Measurements from ENCODE around the gene JPT1.

The JPT1 gene

DNA sequence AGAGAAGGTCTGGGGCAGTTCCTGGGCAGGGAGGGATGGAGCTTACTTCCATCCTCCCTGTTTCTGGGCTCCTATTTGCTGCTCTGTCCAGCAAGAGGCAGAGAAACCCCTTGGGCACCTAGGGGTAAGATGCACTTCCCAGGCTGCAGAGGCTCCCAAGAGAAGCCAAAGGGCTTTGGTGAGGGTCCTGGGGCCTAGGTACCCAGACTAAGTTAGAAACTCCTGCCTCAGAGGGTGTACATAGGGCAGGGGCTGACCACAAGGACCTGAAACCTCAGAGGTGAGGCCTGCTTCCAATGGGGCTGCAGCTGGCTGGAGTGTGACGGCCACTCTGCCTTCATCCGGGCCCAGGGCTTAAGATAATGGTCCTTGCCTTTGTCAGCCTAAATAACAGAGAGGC is 46.1 kb downstream of the JPT1 start:
- no peak for DNase-seq

DNA sequence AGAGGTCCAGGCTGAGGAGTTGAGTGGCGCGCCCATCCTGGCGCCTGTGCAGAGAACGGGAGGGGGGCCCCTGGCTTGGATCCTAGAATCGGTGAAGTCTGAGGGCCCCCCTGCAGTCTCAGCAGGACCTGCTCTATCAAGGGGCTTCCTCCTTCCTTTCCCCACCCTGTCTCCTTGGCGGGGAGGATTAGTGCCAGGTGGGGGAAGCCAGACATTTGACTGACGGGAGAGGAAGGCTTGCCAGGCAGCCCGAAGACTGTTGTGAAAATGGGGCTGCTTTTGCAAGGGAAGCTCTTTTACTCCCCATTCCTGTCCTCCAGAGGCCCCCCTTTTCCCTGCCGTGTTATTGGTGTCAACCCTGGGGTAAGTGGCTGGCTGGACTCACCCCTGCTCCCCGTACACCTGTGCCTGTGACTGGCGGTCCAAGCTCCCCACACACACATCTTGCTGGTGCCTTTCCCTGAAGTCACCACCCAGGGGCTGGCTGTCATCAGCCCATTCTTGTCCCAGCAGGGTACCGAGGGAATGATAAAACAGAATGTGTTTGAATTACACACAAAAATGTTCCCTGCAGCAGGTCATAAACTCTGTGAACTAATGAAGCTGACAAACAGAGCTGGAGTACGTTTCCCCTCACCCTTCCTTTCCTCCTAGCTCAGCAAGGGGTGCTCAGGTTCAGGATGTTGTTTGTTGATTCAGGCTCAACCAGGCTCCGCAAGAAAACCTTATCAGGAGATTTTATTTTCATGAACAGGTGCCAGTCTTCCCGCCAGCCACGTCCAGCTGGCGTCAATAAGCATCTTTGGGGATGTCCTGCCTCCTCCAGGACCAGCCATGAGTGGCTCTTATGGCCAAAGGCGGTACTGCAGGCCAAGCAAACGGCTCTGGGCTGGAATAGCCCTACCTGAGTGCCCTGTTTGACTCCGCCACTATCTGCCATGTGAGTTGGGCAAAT is 48.9 kb downstream of the JPT1 start:
- peak in 1 of 56 donors; percentile 23 for DNase-seq

GRCh38 chr17:75103601-75104554 is 50.4 kb downstream of the JPT1 start:
- no peak for DNase-seq

DNA sequence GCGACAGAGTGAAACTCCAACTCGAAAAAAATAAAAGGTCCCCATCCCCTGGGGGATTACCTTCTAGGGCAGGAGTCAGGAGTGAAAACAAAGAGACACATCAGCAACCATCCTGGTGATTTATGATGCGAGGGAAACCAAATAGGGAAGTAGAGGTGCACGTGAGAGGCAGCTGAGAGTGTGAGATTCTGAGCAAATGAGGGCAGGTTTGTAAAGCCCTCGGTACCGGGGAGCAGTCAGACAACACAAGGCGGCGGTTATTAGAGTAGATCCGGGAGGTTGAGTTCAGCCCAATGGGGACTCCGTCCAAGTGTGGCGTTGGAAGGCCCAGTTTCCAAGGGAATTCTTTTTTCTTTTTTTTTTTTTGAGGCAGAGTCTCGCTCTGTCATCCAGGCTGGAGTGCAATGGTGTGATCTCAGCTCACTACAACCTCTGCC is 51.9 kb downstream of the JPT1 start:
- DNase-seq = peak in 1 of 56 donors; percentile 3

- no peak for DNase-seq
Measured at GRCh38 chr17:75099881-75100595, 54.3 kb downstream of the JPT1 start.

DNA sequence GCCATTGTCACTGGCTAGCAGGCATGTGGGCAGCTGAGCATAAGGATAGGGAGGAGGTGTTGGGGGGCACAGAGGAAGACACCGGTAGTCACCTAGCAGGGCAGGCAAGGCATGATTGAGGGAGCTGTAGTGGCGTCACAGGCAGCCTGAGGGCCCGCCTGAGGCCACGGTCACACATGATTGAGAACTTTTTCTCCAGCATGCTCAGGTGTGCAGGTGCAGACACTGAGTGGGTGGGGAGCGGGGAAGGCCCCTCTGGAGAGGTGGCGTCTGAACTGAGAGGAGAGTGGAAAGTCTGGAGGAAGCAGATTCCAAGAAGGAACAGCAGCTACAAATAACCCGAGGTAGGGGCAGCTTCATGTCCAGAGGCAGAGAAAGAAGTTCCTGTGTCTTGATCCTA is 55.5 kb downstream of the JPT1 start:
- DNase-seq = no peak

DNA sequence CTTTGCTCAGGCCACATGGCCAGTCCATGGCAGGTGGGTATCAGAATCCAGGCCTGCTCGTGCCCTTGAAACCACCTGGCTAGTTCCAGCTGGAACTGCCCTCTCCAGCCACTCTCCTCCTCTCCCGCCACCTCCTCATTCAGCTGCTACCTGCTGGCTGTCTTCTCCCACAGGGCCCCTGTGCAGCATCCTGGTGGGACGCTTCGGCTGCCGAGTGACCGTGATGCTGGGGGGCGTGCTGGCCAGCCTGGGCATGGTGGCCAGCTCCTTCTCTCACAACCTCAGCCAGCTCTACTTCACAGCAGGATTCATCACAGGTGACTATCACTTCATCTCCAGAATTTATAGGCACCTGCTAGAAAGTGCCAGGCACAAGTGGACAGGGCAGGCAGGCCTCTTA is 56.4 kb downstream of the JPT1 start:
- no peak for DNase-seq

DNA sequence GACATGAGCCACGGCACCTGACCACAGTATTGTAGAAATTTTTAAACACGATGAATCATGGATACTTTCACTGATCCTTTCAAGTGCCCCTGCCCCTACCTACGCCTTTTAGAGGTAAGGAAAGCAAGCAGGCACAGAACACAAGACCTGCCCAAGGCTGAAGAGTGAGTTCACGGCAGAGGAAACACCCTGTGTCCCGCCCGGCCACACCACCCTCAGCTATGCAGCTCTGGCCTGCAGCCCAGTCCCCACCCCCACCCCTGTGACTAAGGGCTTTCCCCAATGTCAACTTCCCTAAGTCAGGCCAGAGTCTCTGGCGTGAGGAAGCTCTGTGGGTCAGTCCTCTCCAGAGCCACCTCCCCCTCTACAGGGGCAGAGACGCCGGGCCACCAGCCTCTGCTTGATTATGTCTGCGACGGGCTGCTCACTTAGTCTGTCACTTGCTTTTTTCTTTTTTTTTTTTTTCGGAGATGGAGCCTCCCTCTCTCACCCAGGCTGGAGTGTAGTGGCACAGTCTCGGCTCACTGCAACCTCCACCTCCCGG is 58.2 kb downstream of the JPT1 start:
- DNase-seq = peak in 9 of 56 donors; percentile 12 to 41 (median 17)

- DNase-seq = no peak
Measured at GRCh38 chr17:75094871-75095399, 59.4 kb downstream of the JPT1 start.

DNA sequence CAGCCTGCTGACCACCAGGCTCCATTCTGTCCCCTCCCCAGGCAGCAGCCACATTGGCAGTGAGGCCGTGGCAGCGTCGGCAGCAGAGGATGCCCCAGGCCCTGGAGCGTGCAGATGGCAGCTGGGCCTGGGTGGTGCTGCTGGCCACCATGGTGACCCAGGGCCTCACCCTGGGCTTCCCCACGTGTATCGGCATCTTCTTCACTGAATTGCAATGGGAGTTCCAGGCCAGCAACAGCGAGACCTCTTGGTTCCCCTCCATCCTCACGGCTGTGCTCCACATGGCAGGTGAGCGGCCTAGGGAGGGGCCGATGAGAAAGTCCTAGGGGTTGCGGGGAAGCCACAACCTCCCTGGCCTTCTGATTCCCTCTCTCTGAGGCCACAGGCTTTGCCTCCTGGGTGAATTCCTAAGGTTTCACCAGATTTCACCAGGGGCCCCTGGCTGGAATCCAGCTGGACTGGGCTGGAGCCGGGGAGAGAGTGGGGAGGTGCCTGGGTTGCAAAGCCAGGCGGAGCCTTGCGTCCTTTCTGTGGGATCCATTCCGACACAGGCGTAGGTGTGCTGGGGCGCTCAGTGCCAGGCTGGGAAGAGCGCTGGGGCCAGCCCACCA is 60.7 kb downstream of the JPT1 start:
- no peak for DNase-seq

DNA sequence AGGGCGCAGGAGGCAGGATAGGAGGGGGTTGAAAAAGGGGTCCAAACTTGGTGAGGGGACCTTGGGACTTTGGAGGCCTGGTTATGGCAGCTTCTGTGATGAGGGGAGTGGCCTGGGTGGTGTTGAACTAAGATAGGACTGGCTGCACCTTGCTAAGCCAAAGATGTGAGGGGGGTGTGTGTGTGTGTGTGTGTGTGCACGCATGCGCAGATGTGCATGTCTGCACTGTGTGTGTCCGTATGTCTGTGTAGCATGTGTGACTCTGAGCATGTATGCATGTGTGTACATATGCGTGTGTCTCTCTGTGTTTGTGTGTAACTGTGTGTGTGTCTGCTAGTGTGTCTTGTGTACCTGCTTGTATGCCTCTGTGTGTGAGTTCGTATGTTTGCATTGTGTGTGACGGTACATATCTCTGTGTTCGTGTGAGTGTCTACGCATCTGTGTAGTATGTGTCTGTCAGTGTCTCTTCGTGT is 62.4 kb downstream of the JPT1 start:
- DNase-seq = no peak

GRCh38 chr17:75090871-75091854 is 63.1 kb downstream of the JPT1 start:
- no peak for DNase-seq

DNA sequence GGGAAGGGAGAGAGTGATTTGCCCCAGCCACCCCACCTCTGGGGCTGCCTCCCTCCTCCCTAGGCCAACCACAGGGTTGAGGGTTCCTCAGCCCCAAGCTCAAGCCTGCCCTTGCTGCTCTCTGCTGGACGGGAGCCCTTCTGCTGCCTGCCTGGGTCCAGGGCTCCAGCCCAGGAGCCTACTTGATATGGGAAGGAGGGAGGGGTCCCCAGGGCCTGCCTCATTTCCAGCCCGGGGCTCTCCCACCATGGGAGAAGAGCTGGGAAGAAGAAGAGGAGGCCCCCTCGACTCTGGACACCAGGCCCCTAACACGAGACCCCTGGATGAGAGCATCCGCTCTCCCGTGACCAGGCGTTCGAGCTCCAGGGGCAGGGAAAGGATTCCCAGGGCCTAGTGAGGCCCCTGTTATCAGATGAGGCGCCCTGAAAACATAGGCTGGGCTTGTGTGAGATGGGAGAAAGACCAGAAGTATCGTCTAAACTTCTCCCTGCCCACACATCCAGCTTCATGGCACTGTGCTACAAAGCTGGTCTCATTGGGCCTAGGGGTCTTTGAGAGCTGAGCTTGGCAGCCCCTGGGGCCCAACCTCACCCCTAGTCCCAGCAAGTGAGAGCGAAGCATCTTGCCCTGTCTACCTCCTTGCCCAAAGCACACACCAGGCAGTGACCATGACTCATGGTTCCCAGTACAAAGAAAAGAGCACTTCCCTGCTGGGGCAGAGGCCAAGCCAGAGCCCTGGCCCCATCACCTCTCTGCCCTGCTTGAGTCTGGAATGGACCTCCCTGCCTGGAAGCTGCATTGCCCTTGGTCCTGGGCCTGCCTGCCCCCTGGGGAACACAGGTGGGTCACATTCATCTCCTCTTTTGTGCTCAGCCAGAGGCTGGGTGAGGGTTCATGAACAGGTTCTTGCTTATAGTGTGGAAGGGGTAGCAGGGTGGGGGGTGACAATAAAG is 65.6 kb downstream of the JPT1 start:
- no peak for DNase-seq

DNA sequence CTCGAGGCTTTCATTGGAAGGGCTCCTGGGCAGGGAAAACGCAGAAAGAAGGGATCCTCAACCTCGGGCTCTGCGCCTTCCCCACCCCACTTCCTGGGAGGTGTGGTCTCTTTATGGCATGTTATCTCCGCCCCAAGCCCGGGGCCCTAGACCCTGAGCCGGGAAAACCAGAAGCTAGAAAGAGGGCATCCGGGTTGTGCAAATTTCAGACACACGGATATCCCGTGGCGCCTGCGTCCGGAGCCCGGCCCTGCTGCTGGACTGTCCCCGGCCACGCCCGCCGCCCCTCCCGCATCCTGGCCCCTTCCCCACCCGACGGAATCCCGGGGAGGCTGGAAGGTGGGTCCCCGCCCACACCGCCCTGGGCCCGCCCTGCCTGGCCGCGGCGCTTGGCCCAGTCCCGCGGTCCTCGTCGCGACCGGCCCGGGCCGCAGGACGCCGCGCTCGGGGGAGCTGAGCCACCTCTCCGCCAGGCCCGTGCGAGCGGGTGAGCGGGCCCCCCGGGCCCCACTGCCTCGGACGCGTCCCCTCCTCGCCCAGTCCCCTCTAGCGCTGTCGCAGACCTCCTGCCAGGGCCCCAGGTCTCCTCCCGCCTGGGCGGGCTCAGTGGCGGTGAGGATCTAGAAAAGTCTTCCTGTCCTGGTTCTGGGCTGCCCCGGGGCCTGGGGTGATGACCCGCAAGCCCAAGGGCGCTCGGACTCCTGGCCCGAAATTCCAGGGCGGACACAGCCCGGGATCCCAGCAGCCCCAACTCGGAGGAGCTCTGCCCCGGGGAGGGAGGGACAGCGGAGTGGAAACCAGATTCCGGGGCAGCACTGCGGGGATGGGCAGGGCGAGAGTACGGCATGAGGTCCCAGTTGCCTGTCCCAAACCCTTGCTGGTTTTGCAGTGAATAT is 66.5 kb downstream of the JPT1 start, which contains the start of gene SLC16A5:
Gene SLC16A5 (plus strand): TSS at position 397 of the 896 bp plus-strand sequence. CDS start 5,683 bp downstream, outside the sequence.
- DNase-seq = peak in 11 of 56 donors; percentile 7 to 47 (median 17)

GRCh38 chr17:75087182-75087557 is 67.1 kb downstream of the JPT1 start:
- DNase-seq = no peak

GRCh38 chr17:75086496-75087181 is 67.7 kb downstream of the JPT1 start:
- no peak for DNase-seq
